Measurements from ENCODE around the gene STRBP.

The STRBP gene

GRCh38 chr9:123099042-123099441 is 169.3 kb downstream of the STRBP start:
- ChIA-PET CTCF (interaction anchor here (1.3 to 1.4 kb wide), 3 partner anchors 10 to 252 kb away, joined by 3 to 5 read pairs (median 4); no protein-coding TSS in a partner anchor), POLR2A (no interaction called here)
- DNase-seq (ENCODE audit: low read depth, low spot score), result no peak
- TF ChIP-seq CTCF (IDR thresholded peaks at IDR 0.05; ENCODE audit: insufficient read depth, low read length, missing control alignments), result no peak
- H3K4me3 ChIP-seq (ENCODE audit: low read depth, low read length), result no peak overlapping the region

- ChIA-PET POLR2A (no interaction called here), CTCF (interaction anchor here (0.8 to 1.9 kb wide), 3 partner anchors 17 to 288 kb away, joined by 3 to 6 read pairs (median 3); no protein-coding TSS in a partner anchor)
- no peak for DNase-seq (ENCODE audit: low read depth, low spot score)
- no peak for TF ChIP-seq CTCF (IDR thresholded peaks at IDR 0.05; ENCODE audit: insufficient read depth, low read length, missing control alignments)
- no peak overlapping the region for H3K4me3 ChIP-seq (ENCODE audit: low read depth, low read length)
Measured at GRCh38 chr9:123098096-123098459, 170.3 kb downstream of the STRBP start.

- POLR2A ChIA-PET, result no interaction called here
- no peak overlapping the region for H3K4me3 ChIP-seq (ENCODE audit: low read depth, low read length)
- CTCF ChIA-PET, result interaction anchor here (0.6 to 1.9 kb wide), 5 partner anchors 16 to 288 kb away, joined by 3 to 6 read pairs (median 3); no protein-coding TSS in a partner anchor
- TF ChIP-seq CTCF (IDR thresholded peaks at IDR 0.05; ENCODE audit: insufficient read depth, low read length, missing control alignments), result no peak
- no peak for DNase-seq (ENCODE audit: low read depth, low spot score)
Measured at GRCh38 chr9:123097430-123098095, 170.8 kb downstream of the STRBP start.

- ChIA-PET POLR2A (no interaction called here), CTCF (interaction anchor here (0.6 to 1.9 kb wide), 3 partner anchors 15 to 106 kb away, joined by 3 to 6 read pairs (median 3); no protein-coding TSS in a partner anchor)
- no peak for TF ChIP-seq CTCF (IDR thresholded peaks at IDR 0.05; ENCODE audit: insufficient read depth, low read length, missing control alignments)
- H3K4me3 ChIP-seq (ENCODE audit: low read depth, low read length), result no peak overlapping the region
- DNase-seq (ENCODE audit: low read depth, low spot score), result no peak
Measured at GRCh38 chr9:123096987-123097386, 171.4 kb downstream of the STRBP start.

- no peak for TF ChIP-seq CTCF (IDR thresholded peaks at IDR 0.05; ENCODE audit: insufficient read depth, low read length, missing control alignments)
- ChIA-PET CTCF (interaction anchor here (3.0 to 6.3 kb wide), 5 partner anchors 10 to 262 kb away, joined by 12 to 68 read pairs (median 38); partner anchors contain the start of gene CRB2), POLR2A (interaction anchor here (1.2 kb wide), 1 partner anchor 12 kb away, joined by 4 read pairs; no protein-coding TSS in a partner anchor)
Measured at GRCh38 chr9:123093141-123093540, 175.2 kb downstream of the STRBP start.

GRCh38 chr9:123091459-123091858 is 176.9 kb downstream of the STRBP start:
- TF ChIP-seq CTCF (IDR thresholded peaks at IDR 0.05; ENCODE audit: insufficient read depth, low read length, missing control alignments), result no peak
- H3K4me3 ChIP-seq (ENCODE audit: low read depth, low read length), result no peak overlapping the region
- POLR2A ChIA-PET, result no interaction called here
- no peak for DNase-seq (ENCODE audit: low read depth, low spot score)
- CTCF ChIA-PET, result interaction anchor here (0.8 to 6.3 kb wide), 10 partner anchors 8 to 296 kb away, joined by 3 to 68 read pairs (median 12); partner anchors contain the start of gene CRB2

More at GRCh38 chr9:123093141-123093540, 175.2 kb downstream of the STRBP start:
- DNase-seq (ENCODE audit: low read depth, low spot score), result no peak
- H3K4me3 ChIP-seq (ENCODE audit: low read depth, low read length), result no peak overlapping the region

Data from AG04449 (cell line).